ENCODE measurements around the gene CNIH3. TPM values are rescaled to one million over a fixed set of nuclear protein-coding genes. Genes with fewer than 3 reads are reported as not detected.

Gene CNIH3
- total and polyA plus RNA-seq, 2 of the 4 experiments (the other 2 are of a cell fraction), result 2.0 to 2.9 TPM

GRCh38 chr1:224609333-224609732, 6.8 kb upstream of the CNIH3 start:
- peaks cover 4% of the 10 kb centered on the region; the same call in 1 of the 2 replicates for H3K4me1 ChIP-seq (ENCODE audit: control insufficient read depth, insufficient read depth, low read length)
- H3K14ac ChIP-seq (replicated peaks; ENCODE audit: low read depth, low read length), result no peak overlapping the region
- H3K4me2 ChIP-seq (ENCODE audit: low read depth, low read length), result peak overlapping the region; percentile 5; the same call in 1 of the 2 replicates
- no peaks in the 10 kb centered on the region for H3K27me3 ChIP-seq (ENCODE audit: control insufficient read depth, insufficient read depth, low read length)
- intact Hi-C loops (cut with micrococcal nuclease) (no loop called here), in situ Hi-C loops (cut with MboI; ENCODE audit: low sequenced_read_pairs) (no loop called here), dilution Hi-C loops (cut with HindIII; ENCODE audit: low sequenced_read_pairs, unreplicated experiment) (no loop called here)
- H2AK5ac ChIP-seq (ENCODE audit: low read depth, low read length), result no peak overlapping the region
- H3K36me3 ChIP-seq (ENCODE audit: control insufficient read depth, insufficient read depth, low read length), result no peaks in the 10 kb centered on the region
- no peak overlapping the region for H2BK20ac ChIP-seq (ENCODE audit: low read depth, low read length)
- no peak overlapping the region for H3K4me3 ChIP-seq (ENCODE audit: insufficient read depth, low read depth, low read length)
- BruUV-seq (replicated peaks), result no TSS peak
- no peak overlapping the region for H3K4ac ChIP-seq (ENCODE audit: low read depth, low read length)
- H3K79me1 ChIP-seq (ENCODE audit: low read depth in 1 of 2, low read length in 2 of 2), result no peaks in the 10 kb centered on the region
- H4K8ac ChIP-seq (ENCODE audit: low read depth in 2 of 2, low read length in 2 of 2), result no peak overlapping the region
- H4K91ac ChIP-seq (ENCODE audit: insufficient read depth, low read depth, low read length), result no peak overlapping the region
- no peak overlapping the region for H3K56ac ChIP-seq (ENCODE audit: extremely low read depth, insufficient read depth, low read length)
- H2BK120ac ChIP-seq (ENCODE audit: low read depth, low read length), result no peak overlapping the region
- H3K23ac ChIP-seq (ENCODE audit: low read depth, low read length), result no peak overlapping the region
- no peaks in the 10 kb centered on the region for H4K20me1 ChIP-seq (ENCODE audit: insufficient read depth, low read length)
- H2AK9ac ChIP-seq (replicated peaks; ENCODE audit: low read depth, low read length, poor library complexity), result no peak overlapping the region
- no peak overlapping the region for H2AFZ ChIP-seq (replicated peaks; ENCODE audit: low read length, poor library complexity)
- peak; percentile 56 for ATAC-seq (ENCODE audit: low read depth)
- H3K9ac ChIP-seq (ENCODE audit: low read depth, low read length), result no peak overlapping the region
- H3K27ac ChIP-seq (ENCODE audit: insufficient read depth, low read length), result no peak overlapping the region
- no peak overlapping the region for H4K5ac ChIP-seq (ENCODE audit: low read depth, low read length)
- H2BK5ac ChIP-seq (ENCODE audit: low read depth, low read length, poor library complexity, severe bottlenecking), result no peak overlapping the region
- H3K9me1 ChIP-seq (ENCODE audit: insufficient read depth, low read length), result no peaks in the 10 kb centered on the region
- ChIA-PET CTCF (interaction anchor here (0.8 kb wide), 1 partner anchor 21 kb away, joined by 3 read pairs; no protein-coding TSS in a partner anchor), POLR2A (ENCODE audit: unreplicated experiment) (no interaction called here)
- WGBS, 2 experiments (ENCODE audit: extremely low coverage in 2 of 2, insufficient read length in 1 of 2), result 17% methylated on average over 1 of the region's 1 CpG; no CpG with 5 or more reads in 1 of the 2 experiments
- no peak overlapping the region for H3K18ac ChIP-seq (ENCODE audit: low read depth, low read length)
- DNase-seq, result no peak
- no peak overlapping the region; the same call in 2 of the 3 replicates for H2BK15ac ChIP-seq (ENCODE audit: low read depth, low read length)
- peaks cover 6% of the 10 kb centered on the region; the same call in 1 of the 2 replicates for H3K9me3 ChIP-seq (ENCODE audit: control insufficient read depth, insufficient read depth, low read length)
- TF ChIP-seq POLR2A (IDR thresholded peaks at IDR 0.05; ENCODE audit: low read depth, low read length), result no peak
- TF ChIP-seq MAFK (IDR thresholded peaks at IDR 0.05; ENCODE audit: low read depth, low read length), result no peak
- no peak for TF ChIP-seq CEBPB (IDR thresholded peaks at IDR 0.05; ENCODE audit: low read depth, low read length)
- TF ChIP-seq FOS (IDR thresholded peaks at IDR 0.05; ENCODE audit: low read depth, low read length), result no peak
- no peak for TF ChIP-seq MXI1 (IDR thresholded peaks at IDR 0.05; ENCODE audit: borderline replicate concordance, low read depth, low read length)
- no peak for TF ChIP-seq RFX5 (IDR thresholded peaks at IDR 0.05; ENCODE audit: low read depth, low read length)
- TF ChIP-seq CTCF (conservative IDR thresholded peaks at IDR 0.05; ENCODE audit: low read depth, low read length), result no peak
- no peak for TF ChIP-seq RAD21 (IDR thresholded peaks at IDR 0.05; ENCODE audit: low read length)
- TF ChIP-seq ELK1 (IDR thresholded peaks at IDR 0.05; ENCODE audit: borderline replicate concordance, low read depth, low read length), result no peak
- no peak for TF ChIP-seq USF2 (IDR thresholded peaks at IDR 0.05; ENCODE audit: low read depth, low read length)
- no peak for TF ChIP-seq SMC3 (IDR thresholded peaks at IDR 0.05; ENCODE audit: low read depth, low read length)
- TF ChIP-seq CHD1 (IDR thresholded peaks at IDR 0.05; ENCODE audit: low read depth, low read length), result no peak
- TF ChIP-seq BHLHE40 (IDR thresholded peaks at IDR 0.05; ENCODE audit: low read depth, low read length), result no peak
- TF ChIP-seq MAZ (IDR thresholded peaks at IDR 0.05; ENCODE audit: borderline replicate concordance, low read depth, low read length), result no peak
- no peak for TF ChIP-seq RCOR1 (IDR thresholded peaks at IDR 0.05; ENCODE audit: insufficient replicate concordance, low read length)
- no peak for TF ChIP-seq NFE2L2 (IDR thresholded peaks at IDR 0.05; ENCODE audit: low read depth, low read length)

All from IMR-90 (cell line).